Measurements from ENCODE around the gene ZNF830. TPM values are rescaled to one million over a fixed set of nuclear protein-coding genes. Genes with fewer than 3 reads are reported as not detected.

Gene ZNF830, protein sequence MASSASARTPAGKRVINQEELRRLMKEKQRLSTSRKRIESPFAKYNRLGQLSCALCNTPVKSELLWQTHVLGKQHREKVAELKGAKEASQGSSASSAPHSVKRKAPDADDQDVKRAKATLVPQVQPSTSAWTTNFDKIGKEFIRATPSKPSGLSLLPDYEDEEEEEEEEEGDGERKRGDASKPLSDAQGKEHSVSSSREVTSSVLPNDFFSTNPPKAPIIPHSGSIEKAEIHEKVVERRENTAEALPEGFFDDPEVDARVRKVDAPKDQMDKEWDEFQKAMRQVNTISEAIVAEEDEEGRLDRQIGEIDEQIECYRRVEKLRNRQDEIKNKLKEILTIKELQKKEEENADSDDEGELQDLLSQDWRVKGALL
- total RNA-seq: 9.7 TPM in 2 replicates

GRCh38 chr17:34961093-34961911, at the start of gene ZNF830, which contains the start of gene CCT6B:
Gene ZNF830 (plus strand): TSS chr17:34961540. CDS start chr17:34961567, 27 bp downstream.
Gene CCT6B (minus strand): TSS chr17:34961460. CDS start chr17:34961393, 67 bp downstream.

DNA sequence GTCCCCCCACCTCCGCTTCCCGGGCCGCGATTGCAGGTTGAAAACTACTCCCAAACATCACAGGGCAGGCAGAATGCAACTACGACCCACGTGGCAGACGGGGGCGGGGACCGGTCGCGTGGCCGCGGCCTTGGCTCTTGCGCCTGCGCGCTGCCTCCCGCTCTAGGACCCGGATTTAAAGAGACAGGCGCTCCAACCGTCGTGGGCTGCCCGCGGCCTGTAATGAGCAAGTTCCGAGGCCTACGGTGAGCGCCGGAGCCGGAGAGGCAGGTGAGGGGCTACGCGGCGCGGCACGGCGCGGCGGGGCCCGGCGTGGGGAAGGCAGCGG, 19.0 kb downstream of the ZNF830 start, which contains the start of gene LIG3:
LIG3 (plus strand) TSS at position 160 of the 328 bp plus-strand sequence. CDS start 2,494 bp downstream, outside the sequence.

Other genes starting within 250 kb of the ZNF830 start
- gene CCT6B, start 80 bp upstream of the ZNF830 start, total RNA-seq: 0.39 and 0.56 TPM in 2 replicates
- 9.2 and 25.6 TPM in 2 replicates for gene LIG3, start 19.0 kb downstream of the ZNF830 start, total RNA-seq
- 15.3 and 15.5 TPM in 2 replicates for gene RFFL, start 102.2 kb downstream of the ZNF830 start, total RNA-seq
- 9.7 and 15.7 TPM in 2 replicates for gene RAD51D, start 158.3 kb downstream of the ZNF830 start, total RNA-seq
- gene FNDC8, start 160.1 kb downstream of the ZNF830 start, total RNA-seq: not detected in 2 replicates
- gene NLE1, start 180.8 kb downstream of the ZNF830 start, total RNA-seq: 17.6 and 39.0 TPM in 2 replicates
- 0.96 TPM in 1 of 2 replicates, not detected in the other for gene UNC45B, start 186.3 kb downstream of the ZNF830 start, total RNA-seq
- gene SLC35G3, start 232.9 kb downstream of the ZNF830 start, total RNA-seq: not detected in 2 replicates

Data from epithelial cell of alveolus of lung (primary cell).